OCI-M1 (cell line): ENCODE results near the gene SLC7A9.
"Not testable (repeated sequence)": the region's sequence is repeated elsewhere in the genome, so short reads cannot be mapped to it uniquely, and the experiment has no call there.

ENCODE experiments used
- DNase-seq: peaks from one replicate; lab custom pipeline; 2025; lab: John Stamatoyannopoulos, UW

Gene SLC7A9

GRCh38 chr19:32798201-32798600 lies 71.4 kb downstream of the SLC7A9 start:
- DNase-seq = no peak

GRCh38 chr19:32789429-32789828 lies 80.1 kb downstream of the SLC7A9 start:
- no peak for DNase-seq

GRCh38 chr19:32787895-32788294 lies 81.7 kb downstream of the SLC7A9 start:
- not testable (repeated sequence) for DNase-seq

GRCh38 chr19:32787161-32787813 lies 82.3 kb downstream of the SLC7A9 start:
- not testable (repeated sequence) for DNase-seq

GRCh38 chr19:32782089-32782488 lies 87.5 kb downstream of the SLC7A9 start:
- not testable (repeated sequence) for DNase-seq

- no peak for DNase-seq
Measured at GRCh38 chr19:32781280-32781679, 88.3 kb downstream of the SLC7A9 start.
